Calu3 (cell line): Measurements from ENCODE around the gene FAM174C. TPM values are rescaled to one million over a fixed set of nuclear protein-coding genes. Genes with fewer than 3 reads are reported as not detected.
"Not testable (repeated sequence)": the region's sequence is repeated elsewhere in the genome, so short reads cannot be mapped to it uniquely, and the experiment has no call there.

Experiments used
- BruUV-seq: library from RNA; stranded (reverse); fragments of 400-500 nt; replicated peaks from 2 replicates; lab custom pipeline; 2021; lab: Mats Ljungman, UMichigan
- CTCF ChIA-PET: fragments of 300-600 bp; sonication (Branson Sonifier 250); formaldehyde crosslinking; loops from one replicate; lab custom pipeline; 2022; ENCODE audit warnings: antibody characterized with exemption; lab: Charles Lee
- DNase-seq: peaks from one replicate; pipeline ENCODE4 v3.0.0; 2022
- H3K27ac Mint-ChIP-seq: one replicate; pipeline ENCODE4 v1.8.0; 2022; ENCODE audit warnings: mixed read lengths; ENCODE audit not compliant: unreplicated experiment
- H3K27me3 Mint-ChIP-seq: one replicate; pipeline ENCODE4 v1.8.0; 2022; ENCODE audit warnings: mixed read lengths; ENCODE audit not compliant: unreplicated experiment
- H3K36me3 Mint-ChIP-seq: one replicate; pipeline ENCODE4 v1.8.0; 2022; ENCODE audit warnings: mild to moderate bottlenecking, moderate library complexity, mixed read lengths; ENCODE audit not compliant: insufficient read depth, unreplicated experiment
- H3K4me1 Mint-ChIP-seq: one replicate; pipeline ENCODE4 v1.8.0; 2022; ENCODE audit warnings: mild to moderate bottlenecking, low read depth, mixed read lengths; ENCODE audit not compliant: unreplicated experiment
- H3K4me3 Mint-ChIP-seq: one replicate; pipeline ENCODE4 v1.8.0; 2022; ENCODE audit warnings: mild to moderate bottlenecking, low read depth, moderate library complexity, mixed read lengths; ENCODE audit not compliant: unreplicated experiment
- H3K9me3 Mint-ChIP-seq: one replicate; pipeline ENCODE4 v1.8.0; 2022; ENCODE audit warnings: low read depth, mixed read lengths; ENCODE audit not compliant: unreplicated experiment
- intact Hi-C: fragments of 100-400 bp; cut with micrococcal nuclease; formaldehyde crosslinking; loops from one replicate; pipeline ENCODE4 v1.10.0; 2022; ENCODE audit not compliant: unreplicated experiment
- total RNA-seq: library from RNA; stranded (reverse); gene quantifications from 2 replicates; pipeline ENCODE4 v1.2.3, GENCODE V29; 2022
- TF ChIP-seq, protein P1 (sequence below): fragments of 200-600 bp; IDR thresholded peaks from one replicate; pipeline ENCODE4 v1.8.0; 2022; ENCODE audit warnings: antibody characterized with exemption; ENCODE audit not compliant: unreplicated experiment

Gene FAM174C
- total RNA-seq, 1 experiment from 2014 or later = 34.4 TPM

- no peak overlapping the region for H3K27ac Mint-ChIP-seq
Measured at GRCh38 chr19:1315470-1316166, 40.3 kb downstream of the FAM174C start.

DNA sequence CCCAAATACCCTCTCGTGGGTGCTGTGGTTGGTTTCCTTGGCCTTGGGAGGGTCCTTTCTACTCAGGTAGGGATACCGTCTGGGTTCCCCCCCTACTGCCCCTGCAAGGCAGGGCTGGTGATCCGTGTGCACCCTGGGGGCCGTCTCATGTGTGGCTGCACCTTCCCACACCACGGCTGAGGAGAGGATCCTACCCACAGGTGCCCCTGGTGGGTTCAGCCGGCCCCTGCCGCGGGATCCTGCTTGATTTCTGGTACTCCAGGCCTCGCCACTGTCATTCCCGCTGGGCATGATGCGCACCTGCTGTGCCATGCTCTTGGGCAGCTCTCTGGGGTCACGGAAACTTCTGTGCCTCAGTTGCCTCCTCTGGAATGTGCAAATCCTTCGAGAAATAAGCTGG lies 41.1 kb downstream of the FAM174C start:
- intact Hi-C loops = no loop called here
- Mint-ChIP-seq H3K4me3 (no peak overlapping the region), H3K9me3 (no peaks in the 10 kb centered on the region), H3K27ac (no peak overlapping the region), H3K4me1 (no peaks in the 10 kb centered on the region), H3K36me3 (no peaks in the 10 kb centered on the region), H3K27me3 (peaks cover 12% of the 10 kb centered on the region)
- DNase-seq = no peak
- BruUV-seq = no TSS peak
- TF ChIP-seq, protein P1, sequence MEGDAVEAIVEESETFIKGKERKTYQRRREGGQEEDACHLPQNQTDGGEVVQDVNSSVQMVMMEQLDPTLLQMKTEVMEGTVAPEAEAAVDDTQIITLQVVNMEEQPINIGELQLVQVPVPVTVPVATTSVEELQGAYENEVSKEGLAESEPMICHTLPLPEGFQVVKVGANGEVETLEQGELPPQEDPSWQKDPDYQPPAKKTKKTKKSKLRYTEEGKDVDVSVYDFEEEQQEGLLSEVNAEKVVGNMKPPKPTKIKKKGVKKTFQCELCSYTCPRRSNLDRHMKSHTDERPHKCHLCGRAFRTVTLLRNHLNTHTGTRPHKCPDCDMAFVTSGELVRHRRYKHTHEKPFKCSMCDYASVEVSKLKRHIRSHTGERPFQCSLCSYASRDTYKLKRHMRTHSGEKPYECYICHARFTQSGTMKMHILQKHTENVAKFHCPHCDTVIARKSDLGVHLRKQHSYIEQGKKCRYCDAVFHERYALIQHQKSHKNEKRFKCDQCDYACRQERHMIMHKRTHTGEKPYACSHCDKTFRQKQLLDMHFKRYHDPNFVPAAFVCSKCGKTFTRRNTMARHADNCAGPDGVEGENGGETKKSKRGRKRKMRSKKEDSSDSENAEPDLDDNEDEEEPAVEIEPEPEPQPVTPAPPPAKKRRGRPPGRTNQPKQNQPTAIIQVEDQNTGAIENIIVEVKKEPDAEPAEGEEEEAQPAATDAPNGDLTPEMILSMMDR = no peak
- CTCF ChIA-PET = no interaction called here

More at GRCh38 chr19:1315470-1316166, 40.3 kb downstream of the FAM174C start:
- TF ChIP-seq, protein P1 = no peak
- H3K27me3 Mint-ChIP-seq = peaks cover 12% of the 10 kb centered on the region
- H3K36me3 Mint-ChIP-seq = no peaks in the 10 kb centered on the region
- no peaks in the 10 kb centered on the region for H3K9me3 Mint-ChIP-seq
- DNase-seq = peak; percentile 67
- no peaks in the 10 kb centered on the region for H3K4me1 Mint-ChIP-seq
- H3K4me3 Mint-ChIP-seq = no peak overlapping the region
- BruUV-seq = no TSS peak
- CTCF ChIA-PET = interaction anchor here (0.5 to 0.6 kb wide), 3 partner anchors 61 to 175 kb away, joined by 3 to 5 read pairs (median 4); partner anchors contain the start of gene REEP6
- intact Hi-C loops = no loop called here

DNA sequence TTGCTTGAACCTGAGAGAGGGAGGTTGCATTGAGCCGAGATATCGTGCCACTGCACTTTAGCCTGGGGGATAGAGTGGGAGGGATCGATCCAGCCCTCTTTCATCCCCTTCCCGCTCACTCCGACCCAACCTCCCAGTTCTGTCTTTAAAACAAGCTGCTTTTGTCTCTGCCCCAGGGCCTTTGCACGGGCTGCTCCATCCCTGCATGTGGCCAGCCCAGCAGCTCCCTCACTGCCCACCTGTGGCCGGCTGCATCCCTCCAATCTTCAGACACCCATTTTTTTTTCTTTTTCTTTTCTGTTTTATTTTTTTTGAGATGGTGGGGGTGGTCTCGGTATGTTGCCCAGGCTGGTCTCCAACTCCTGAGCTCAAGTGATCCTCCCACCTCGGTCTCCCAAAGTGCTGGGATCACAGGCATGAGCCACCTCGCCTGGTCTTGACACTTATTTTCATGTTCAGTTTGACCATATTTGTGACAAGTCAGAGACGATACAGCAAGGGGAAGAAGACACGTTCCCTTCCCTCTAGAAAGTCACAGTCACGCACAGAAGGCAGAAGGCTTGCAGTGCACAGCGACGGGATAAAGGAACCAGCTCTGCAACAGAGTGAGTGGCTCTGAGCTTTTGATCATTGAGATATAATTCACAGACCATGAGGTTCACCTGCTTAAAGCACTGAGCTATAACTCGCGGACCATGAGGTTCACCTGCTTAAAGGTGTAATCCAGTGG lies 42.1 kb downstream of the FAM174C start:
- no peak overlapping the region for H3K27ac Mint-ChIP-seq

GRCh38 chr19:1318678-1319471 lies 43.5 kb downstream of the FAM174C start:
- H3K4me3 Mint-ChIP-seq = no peak overlapping the region
- no TSS peak for BruUV-seq
- no peaks in the 10 kb centered on the region for H3K9me3 Mint-ChIP-seq
- H3K27ac Mint-ChIP-seq = no peak overlapping the region
- H3K36me3 Mint-ChIP-seq = no peaks in the 10 kb centered on the region
- intact Hi-C loops = no loop called here
- CTCF ChIA-PET = no interaction called here
- no peak for DNase-seq
- TF ChIP-seq, protein P1 = no peak
- no peaks in the 10 kb centered on the region for H3K4me1 Mint-ChIP-seq
- peaks cover 33% of the 10 kb centered on the region for H3K27me3 Mint-ChIP-seq

More for the DNA sequence above, 42.1 kb downstream of the FAM174C start:
- TF ChIP-seq, protein P1 = no peak
- DNase-seq = no peak
- H3K27me3 Mint-ChIP-seq = peaks cover 19% of the 10 kb centered on the region
- intact Hi-C loops = no loop called here
- H3K4me3 Mint-ChIP-seq = no peak overlapping the region
- H3K36me3 Mint-ChIP-seq = no peaks in the 10 kb centered on the region
- CTCF ChIA-PET = interaction anchor here (1.0 kb wide), 2 partner anchors 9 to 37 kb away, joined by 3 to 4 read pairs; no protein-coding TSS in a partner anchor
- no TSS peak for BruUV-seq
- no peaks in the 10 kb centered on the region for H3K4me1 Mint-ChIP-seq
- no peaks in the 10 kb centered on the region for H3K9me3 Mint-ChIP-seq

- H3K9me3 Mint-ChIP-seq, DNase-seq, intact Hi-C loops, H3K36me3 Mint-ChIP-seq, H3K27ac Mint-ChIP-seq, H3K4me3 Mint-ChIP-seq, H3K4me1 Mint-ChIP-seq, BruUV-seq: not testable (repeated sequence)
- CTCF ChIA-PET = interaction anchor here (0.6 kb wide), 1 partner anchor 123 kb away, joined by 3 read pairs; no protein-coding TSS in a partner anchor
- peaks cover 47% of the 10 kb centered on the region for H3K27me3 Mint-ChIP-seq
Measured at GRCh38 chr19:1320282-1320650, 44.9 kb downstream of the FAM174C start.
